HG03442 (cell line): ENCODE data around the gene SPDYE17.
"Not testable (repeated sequence)": the region's sequence is repeated elsewhere in the genome, so short reads cannot be mapped to it uniquely, and the experiment has no call there.

Experiments used
- ATAC-seq: cut with Tn5 transposase; IDR thresholded peaks from one replicate; pipeline ENCODE4 v1.9.1; 2021; ENCODE audit warnings: mild to moderate bottlenecking, moderate library complexity; ENCODE audit not compliant: unreplicated experiment

SPDYE17 gene

GRCh38 chr7:76974793-76975579, 57.2 kb downstream of the SPDYE17 start:
- ATAC-seq, result not testable (repeated sequence)

- ATAC-seq, result not testable (repeated sequence)
Observed at GRCh38 chr7:76974336-76974735, 57.8 kb downstream of the SPDYE17 start.

GRCh38 chr7:76972391-76972790, 59.8 kb downstream of the SPDYE17 start:
- ATAC-seq, result not testable (repeated sequence)
